Trophoblast cell (in vitro differentiated cells and primary cell): ENCODE data around the gene ZNF555.
A peak's percentile ranks its signal among the peaks of the same experiment; 100 is the strongest.

Experiments
- DNase-seq, 2 donors: peaks; one replicate each; pipeline ENCODE4 v3.0.0-alpha.2; 2016
- H2AFZ ChIP-seq: 2 replicates; pipeline ENCODE4 v1.6.1; 2013; ENCODE audit warnings: low read length, moderate library complexity, mild to moderate bottlenecking; ENCODE audit not compliant: insufficient read depth, poor library complexity
- H2AK5ac ChIP-seq: 2 replicates; pipeline ENCODE4 v1.6.1; 2013; ENCODE audit warnings: mild to moderate bottlenecking, low read length
- H2BK120ac ChIP-seq: 2 replicates; pipeline ENCODE4 v1.6.1; 2013; ENCODE audit warnings: low read length, mild to moderate bottlenecking, moderate library complexity; ENCODE audit not compliant: insufficient read depth, poor library complexity
- H2BK12ac ChIP-seq: 2 replicates; pipeline ENCODE4 v1.6.1; 2013; ENCODE audit warnings: mild to moderate bottlenecking, low read length, moderate library complexity
- H2BK5ac ChIP-seq: 2 replicates; pipeline ENCODE4 v1.6.1; 2013; ENCODE audit warnings: low read length, low read depth, moderate library complexity, mild to moderate bottlenecking; ENCODE audit not compliant: poor library complexity
- H3K14ac ChIP-seq: 2 replicates; pipeline ENCODE4 v1.6.1; 2013; ENCODE audit warnings: mild to moderate bottlenecking, low read length
- H3K18ac ChIP-seq: 2 replicates; pipeline ENCODE4 v1.6.1; 2013; ENCODE audit warnings: mild to moderate bottlenecking, low read length
- H3K23ac ChIP-seq: 2 replicates; pipeline ENCODE4 v1.6.1; 2013; ENCODE audit warnings: low read length
- H3K27ac ChIP-seq: 2 replicates; pipeline ENCODE4 v1.5.1; 2013; ENCODE audit warnings: low read depth, mild to moderate bottlenecking, inconsistent platforms, low read length, moderate library complexity
- H3K27me3 ChIP-seq: 2 replicates; pipeline ENCODE4 v1.6.1; 2013; ENCODE audit warnings: inconsistent platforms, mild to moderate bottlenecking, low read length, moderate library complexity; ENCODE audit not compliant: insufficient read depth
- H3K36me3 ChIP-seq, 2 experiments: 1 replicate in 1 of 2; 2 replicates in 1 of 2; pipeline ENCODE4 v1.6.1; 2013; ENCODE audit warnings: low read length in 2 of 2, mild to moderate bottlenecking in 2 of 2, moderate library complexity in 1 of 2; ENCODE audit not compliant: insufficient read depth in 2 of 2, control insufficient read depth in 1 of 2
- H3K4ac ChIP-seq: 2 replicates; pipeline ENCODE4 v1.6.1; 2013; ENCODE audit warnings: low read depth, mild to moderate bottlenecking, low read length, moderate library complexity
- H3K4me1 ChIP-seq, 2 experiments: 1 replicate in 1 of 2; 2 replicates in 1 of 2; pipeline ENCODE4 v1.6.1; 2013; ENCODE audit warnings: low read length in 2 of 2, mild to moderate bottlenecking in 2 of 2, moderate library complexity in 1 of 2; ENCODE audit not compliant: insufficient read depth in 2 of 2, control insufficient read depth in 1 of 2
- H3K4me2 ChIP-seq: 2 replicates; pipeline ENCODE4 v1.6.1; 2013; ENCODE audit warnings: inconsistent platforms, mild to moderate bottlenecking, low read length, moderate library complexity
- H3K4me3 ChIP-seq: 2 replicates; pipeline ENCODE4 v1.5.1; 2013; ENCODE audit warnings: mild to moderate bottlenecking, low read depth, low read length, inconsistent platforms
- H3K79me1 ChIP-seq: one replicate; pipeline ENCODE4 v1.6.1; 2013; ENCODE audit warnings: low read length
- H3K79me2 ChIP-seq: 2 replicates; pipeline ENCODE4 v1.6.1; 2013; ENCODE audit warnings: low read length, mild to moderate bottlenecking; ENCODE audit not compliant: control insufficient read depth, insufficient read depth, poor library complexity
- H3K9ac ChIP-seq: 2 replicates; pipeline ENCODE4 v1.6.1; 2013; ENCODE audit warnings: mild to moderate bottlenecking, low read length
- H3K9me3 ChIP-seq: 2 replicates; pipeline ENCODE4 v1.6.1; 2013; ENCODE audit warnings: low read depth, mild to moderate bottlenecking, control low read depth, inconsistent platforms, low read length; ENCODE audit not compliant: insufficient read depth
- H4K12ac ChIP-seq: 2 replicates; pipeline ENCODE4 v1.6.1; 2013; ENCODE audit warnings: low read depth, mild to moderate bottlenecking, low read length, moderate library complexity
- H4K8ac ChIP-seq: 2 replicates; pipeline ENCODE4 v1.6.1; 2013; ENCODE audit warnings: low read depth, mild to moderate bottlenecking, low read length, moderate library complexity
- H4K91ac ChIP-seq: one replicate; pipeline ENCODE4 v1.6.1; 2013; ENCODE audit warnings: low read depth, mild to moderate bottlenecking, low read length, moderate library complexity
- WGBS: extraction: QIAGEN DNeasy Blood & Tissue Kit; methylation state at CpG from one replicate; pipeline ENCODE4 v1.1.7; 2013; ENCODE audit warnings: missing lambda C conversion rate; ENCODE audit not compliant: insufficient read length, insufficient coverage; ENCODE audit errors: extremely low coverage; 5-methylcytosine and 5-hydroxymethylcytosine counted together

The ZNF555 gene

DNA sequence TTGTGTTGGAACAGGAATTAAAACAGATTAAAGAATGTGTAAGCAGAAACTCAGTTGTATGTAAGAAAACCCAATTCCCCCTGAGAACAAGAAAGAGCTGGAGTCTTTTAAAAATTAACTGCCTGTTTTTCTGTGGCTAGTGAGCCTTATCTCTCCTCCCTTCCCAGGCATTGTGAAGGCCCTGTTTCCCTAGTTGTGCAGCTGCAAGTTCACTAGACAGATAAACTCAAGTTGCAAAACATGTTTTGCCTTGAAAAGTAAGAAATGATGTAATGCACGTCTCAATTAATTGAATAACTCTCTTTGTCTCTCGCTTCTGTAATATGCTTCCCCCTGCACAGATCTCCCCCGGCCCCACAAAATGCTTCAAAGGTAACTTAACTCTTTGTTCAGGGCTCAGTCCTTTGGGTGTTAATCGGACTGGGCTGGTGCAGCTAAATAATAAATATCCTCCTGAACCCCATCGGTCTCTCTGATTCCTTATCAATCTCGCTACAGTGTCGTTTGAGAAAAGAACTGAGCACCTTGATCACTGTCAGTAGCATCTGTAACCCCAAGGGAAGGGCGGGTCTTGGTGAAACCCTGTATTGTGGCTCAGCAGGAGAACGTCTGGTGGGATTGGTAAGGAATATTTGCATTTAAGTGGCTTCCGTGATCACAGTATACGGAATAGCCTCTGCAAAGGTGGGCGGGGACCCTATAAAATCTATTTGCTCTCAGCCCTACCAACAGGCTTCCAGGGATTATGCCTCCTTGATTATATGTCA, 24.2 kb downstream of the ZNF555 start:
- Histone ChIP-seq H3K79me2 (no peaks in the 10 kb centered on the region), H3K9me3 (peaks cover 25% of the 10 kb centered on the region), H3K4me2 (no peak overlapping the region), H3K27me3 (no peaks in the 10 kb centered on the region), H3K79me1 (no peaks in the 10 kb centered on the region), H3K36me3 (no peaks in the 10 kb centered on the region), H4K91ac (no peak overlapping the region), H4K8ac (no peak overlapping the region), H2AFZ (no peak overlapping the region), H2BK5ac (no peak overlapping the region), H2BK120ac (no peak overlapping the region), H3K18ac (no peak overlapping the region), H2AK5ac (no peak overlapping the region), H2BK12ac (no peak overlapping the region), H3K23ac (no peak overlapping the region), H3K27ac (no peak overlapping the region), H4K12ac (no peak overlapping the region), H3K4me1 (no peaks in the 10 kb centered on the region), H3K4ac (no peak overlapping the region), H3K4me3 (no peak overlapping the region), H3K14ac (no peak overlapping the region), H3K9ac (no peak overlapping the region)
- peak in 1 of 2 donors; percentile 47 for DNase-seq
- no CpG with 5 or more reads among the region's 12 CpGs for WGBS

DNA sequence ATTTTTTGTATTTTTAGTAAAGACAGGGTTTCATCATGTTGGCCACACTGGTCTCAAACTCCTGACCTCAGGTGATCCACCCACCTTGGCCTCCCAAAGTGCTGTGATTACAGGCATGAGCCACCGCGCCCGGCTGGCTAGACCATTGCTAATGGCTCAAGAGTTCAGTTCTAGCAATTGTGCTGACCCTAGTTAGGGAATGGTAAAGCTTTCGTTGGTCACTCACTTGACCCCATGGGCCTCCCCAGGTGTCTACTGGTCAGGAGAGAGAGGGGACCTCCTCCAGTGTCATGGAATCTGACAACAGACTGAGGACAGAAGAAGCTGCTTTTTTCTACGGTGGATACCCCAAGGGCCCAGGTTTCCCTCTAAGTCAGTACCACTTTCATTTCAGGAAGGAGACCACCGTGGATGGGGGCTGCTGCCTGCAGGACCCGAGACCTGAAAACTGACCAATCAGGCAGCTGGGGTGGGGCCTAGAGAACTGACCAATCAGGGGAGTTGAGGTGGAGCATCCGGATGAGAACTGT, 25.3 kb downstream of the ZNF555 start:
- H3K9me3 ChIP-seq, result peaks cover 23% of the 10 kb centered on the region
- no peak overlapping the region for H4K12ac ChIP-seq
- H3K23ac ChIP-seq, result no peak overlapping the region
- WGBS, result no CpG with 5 or more reads among the region's 8 CpGs
- no peak overlapping the region for H4K8ac ChIP-seq
- no peak overlapping the region for H3K4ac ChIP-seq
- H2AFZ ChIP-seq, result no peak overlapping the region
- H3K4me3 ChIP-seq, result no peak overlapping the region
- H2BK120ac ChIP-seq, result no peak overlapping the region
- H3K27ac ChIP-seq, result no peak overlapping the region
- no peaks in the 10 kb centered on the region for H3K36me3 ChIP-seq
- no peak overlapping the region for H2BK12ac ChIP-seq
- DNase-seq, result no peak
- no peak overlapping the region for H3K18ac ChIP-seq
- no peaks in the 10 kb centered on the region for H3K4me1 ChIP-seq
- H3K79me2 ChIP-seq, result no peaks in the 10 kb centered on the region
- no peak overlapping the region for H2BK5ac ChIP-seq
- H3K9ac ChIP-seq, result no peak overlapping the region
- no peak overlapping the region for H3K4me2 ChIP-seq
- H3K79me1 ChIP-seq, result no peaks in the 10 kb centered on the region
- no peaks in the 10 kb centered on the region for H3K27me3 ChIP-seq
- H4K91ac ChIP-seq, result no peak overlapping the region
- no peak overlapping the region for H3K14ac ChIP-seq
- no peak overlapping the region for H2AK5ac ChIP-seq

GRCh38 chr19:2867025-2867991, 26.0 kb downstream of the ZNF555 start, which contains the start of gene ZNF556:
Gene ZNF556, plus strand, starts transcription at chr19:2867335. Its CDS starts 87 bp downstream, at chr19:2867422.
- Histone ChIP-seq H3K23ac (no peak within 1 kb of the TSS), H3K4me1 (no peaks in the 10 kb centered on the region), H3K4me2 (no peak within 1 kb of the TSS), H4K91ac (no peak within 1 kb of the TSS), H2BK12ac (no peak within 1 kb of the TSS), H4K8ac (no peak within 1 kb of the TSS), H3K27me3 (no peaks in the 10 kb centered on the region), H2AK5ac (no peak within 1 kb of the TSS), H3K4me3 (no peak within 1 kb of the TSS), H3K79me2 (no peaks in the 10 kb centered on the region), H3K9ac (no peak within 1 kb of the TSS), H3K4ac (no peak within 1 kb of the TSS), H3K79me1 (no peaks in the 10 kb centered on the region), H3K36me3 (no peaks in the 10 kb centered on the region), H3K18ac (no peak within 1 kb of the TSS), H3K27ac (no peak within 1 kb of the TSS), H2BK120ac (no peak within 1 kb of the TSS), H3K9me3 (peaks cover 27% of the 10 kb centered on the region), H4K12ac (no peak within 1 kb of the TSS), H2AFZ (no peak within 1 kb of the TSS), H2BK5ac (no peak within 1 kb of the TSS), H3K14ac (no peak within 1 kb of the TSS)
- WGBS, result no CpG with 5 or more reads among the region's 36 CpGs
- no peak for DNase-seq

DNA sequence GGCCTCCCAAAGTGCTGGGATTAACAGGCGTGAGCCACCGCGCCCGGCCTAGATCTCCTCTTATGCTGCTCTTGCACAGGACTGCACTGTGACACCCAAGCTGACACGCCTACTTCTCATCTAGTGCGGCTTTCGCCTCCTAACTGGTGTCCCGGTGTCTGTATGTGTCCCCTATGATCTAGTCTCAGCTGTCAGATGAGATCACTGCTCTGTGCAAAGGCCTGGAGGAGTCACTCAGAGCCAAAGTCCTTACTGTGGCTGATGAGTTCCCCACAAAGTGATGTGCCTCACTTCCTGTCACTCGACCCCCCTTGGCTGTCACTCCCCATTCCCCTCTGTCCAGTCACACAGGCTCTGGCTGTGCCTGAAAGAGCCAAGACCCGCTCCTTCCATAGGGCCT, 28.3 kb downstream of the ZNF555 start:
- no peaks in the 10 kb centered on the region for H3K4me1 ChIP-seq
- peaks cover 25% of the 10 kb centered on the region for H3K9me3 ChIP-seq
- no peak overlapping the region for H4K91ac ChIP-seq
- no peak overlapping the region for H3K23ac ChIP-seq
- H3K79me2 ChIP-seq, result no peaks in the 10 kb centered on the region
- no peak overlapping the region for H2BK120ac ChIP-seq
- H3K27me3 ChIP-seq, result no peaks in the 10 kb centered on the region
- no peak overlapping the region for H3K18ac ChIP-seq
- no peak overlapping the region for H3K4ac ChIP-seq
- H4K12ac ChIP-seq, result no peak overlapping the region
- no peak overlapping the region for H2AK5ac ChIP-seq
- no peak overlapping the region for H2BK12ac ChIP-seq
- no peak overlapping the region for H3K14ac ChIP-seq
- H4K8ac ChIP-seq, result no peak overlapping the region
- no peak overlapping the region for H3K27ac ChIP-seq
- no peak overlapping the region for H2AFZ ChIP-seq
- WGBS, result no CpG with 5 or more reads among the region's 10 CpGs
- no peak overlapping the region for H2BK5ac ChIP-seq
- H3K9ac ChIP-seq, result no peak overlapping the region
- no peak for DNase-seq
- H3K79me1 ChIP-seq, result no peaks in the 10 kb centered on the region
- H3K4me3 ChIP-seq, result no peak overlapping the region
- no peaks in the 10 kb centered on the region for H3K36me3 ChIP-seq
- H3K4me2 ChIP-seq, result no peak overlapping the region
